ENCODE measurements around the gene CDKAL1. TPM values are rescaled to one million over a fixed set of nuclear protein-coding genes. Genes with fewer than 3 reads are reported as not detected.
A peak's percentile ranks its signal among the peaks of the same experiment; 100 is the strongest.

The CDKAL1 gene
- total and polyA plus RNA-seq, 9 of the 15 experiments (the other 6 are each of a cell fraction or from before 2014, with no cell fraction given), result 11.2 to 36.3 (median 20.1) TPM

- TF ChIP-seq, protein P1, sequence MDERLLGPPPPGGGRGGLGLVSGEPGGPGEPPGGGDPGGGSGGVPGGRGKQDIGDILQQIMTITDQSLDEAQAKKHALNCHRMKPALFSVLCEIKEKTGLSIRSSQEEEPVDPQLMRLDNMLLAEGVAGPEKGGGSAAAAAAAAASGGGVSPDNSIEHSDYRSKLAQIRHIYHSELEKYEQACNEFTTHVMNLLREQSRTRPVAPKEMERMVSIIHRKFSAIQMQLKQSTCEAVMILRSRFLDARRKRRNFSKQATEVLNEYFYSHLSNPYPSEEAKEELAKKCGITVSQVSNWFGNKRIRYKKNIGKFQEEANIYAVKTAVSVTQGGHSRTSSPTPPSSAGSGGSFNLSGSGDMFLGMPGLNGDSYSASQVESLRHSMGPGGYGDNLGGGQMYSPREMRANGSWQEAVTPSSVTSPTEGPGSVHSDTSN (CRISPR knock-in tag; IDR thresholded peaks at IDR 0.05; ENCODE audit: low read depth), result no peak
- TF ChIP-seq, protein P1 (tag; conservative IDR thresholded peaks at IDR 0.05; ENCODE audit: low read depth), result no peak
- TF ChIP-seq TAL1 (IDR thresholded peaks at IDR 0.05) (peak; percentile 69), TCFL5 (CRISPR knock-in tag; conservative IDR thresholded peaks at IDR 0.05) (no peak), TARDBP (IDR thresholded peaks at IDR 0.05) (peak; percentile 46; the same call in 1 of the 2 replicates), LEF1 (IDR thresholded peaks at IDR 0.05) (peak; percentile 44; the same call in 1 of the 2 replicates), KDM5B (IDR thresholded peaks at IDR 0.05; ENCODE audit: insufficient replicate concordance, low read depth, low read length) (no peak), HES1 (IDR thresholded peaks at IDR 0.05; ENCODE audit: low read depth) (peak; percentile 92), HDAC1 (IDR thresholded peaks at IDR 0.05) (peak in 1 of 2 experiments; percentile 85; a peak in 2 of 4 replicates), ZNF830 (CRISPR knock-in tag; IDR thresholded peaks at IDR 0.05) (no peak), BMI1 (IDR thresholded peaks at IDR 0.05; ENCODE audit: low read length) (no peak), LARP7 (IDR thresholded peaks at IDR 0.05) (no peak)
Observed at GRCh38 chr6:21163110-21163837, 629.0 kb downstream of the CDKAL1 start (continued).

Measured in K562 (cell line).